Neural progenitor cell (in vitro differentiated cells): Measurements from ENCODE around the gene WDR35.

ENCODE experiments used
- EZH2 ChIP-seq: fragments of 200-600 bp; sonication (generic); IDR thresholded peaks from 2 replicates; pipeline ENCODE4 v1.6.1; 2017; ENCODE audit warnings: antibody characterized with exemption, mild to moderate bottlenecking, moderate library complexity
- EZH2phosphoT487 ChIP-seq: fragments of 200-600 bp; sonication (generic); IDR thresholded peaks from 2 replicates; pipeline ENCODE4 v1.6.1; 2017; ENCODE audit warnings: antibody characterized with exemption
- TF ChIP-seq, protein P1 (sequence below): fragments of 200-600 bp; sonication (generic); IDR thresholded peaks from 2 replicates; pipeline ENCODE4 v1.5.1; 2017; ENCODE audit warnings: antibody characterized with exemption, mild to moderate bottlenecking

DNA sequence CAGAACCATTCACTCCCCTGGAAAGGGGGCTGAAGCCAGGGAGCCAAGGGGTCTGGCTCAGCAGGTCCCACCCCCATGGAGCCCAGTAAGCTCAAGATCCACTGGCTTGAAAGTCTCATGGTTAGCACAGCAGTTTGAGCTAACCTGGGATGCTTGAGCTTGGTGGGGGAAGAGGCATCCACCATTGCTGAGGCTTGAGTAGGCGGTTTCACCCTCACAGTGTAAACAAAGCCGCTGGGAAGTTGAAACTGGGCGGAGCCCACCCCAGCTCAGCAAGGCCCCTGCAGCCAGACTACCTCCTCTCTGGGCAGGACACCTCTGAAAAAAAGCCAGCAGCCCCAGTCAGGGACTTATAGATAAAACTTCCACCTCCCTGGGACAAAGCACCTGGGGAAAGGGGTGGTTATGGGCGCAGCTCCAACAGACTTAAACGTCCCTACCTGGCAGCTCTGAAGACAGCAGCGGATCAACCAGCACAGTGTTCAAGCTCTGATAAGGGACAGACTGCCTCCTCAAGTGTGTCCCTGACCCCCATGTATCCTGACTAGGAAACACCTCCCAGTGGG, 73.4 kb downstream of the WDR35 start:
- TF ChIP-seq, protein P1, sequence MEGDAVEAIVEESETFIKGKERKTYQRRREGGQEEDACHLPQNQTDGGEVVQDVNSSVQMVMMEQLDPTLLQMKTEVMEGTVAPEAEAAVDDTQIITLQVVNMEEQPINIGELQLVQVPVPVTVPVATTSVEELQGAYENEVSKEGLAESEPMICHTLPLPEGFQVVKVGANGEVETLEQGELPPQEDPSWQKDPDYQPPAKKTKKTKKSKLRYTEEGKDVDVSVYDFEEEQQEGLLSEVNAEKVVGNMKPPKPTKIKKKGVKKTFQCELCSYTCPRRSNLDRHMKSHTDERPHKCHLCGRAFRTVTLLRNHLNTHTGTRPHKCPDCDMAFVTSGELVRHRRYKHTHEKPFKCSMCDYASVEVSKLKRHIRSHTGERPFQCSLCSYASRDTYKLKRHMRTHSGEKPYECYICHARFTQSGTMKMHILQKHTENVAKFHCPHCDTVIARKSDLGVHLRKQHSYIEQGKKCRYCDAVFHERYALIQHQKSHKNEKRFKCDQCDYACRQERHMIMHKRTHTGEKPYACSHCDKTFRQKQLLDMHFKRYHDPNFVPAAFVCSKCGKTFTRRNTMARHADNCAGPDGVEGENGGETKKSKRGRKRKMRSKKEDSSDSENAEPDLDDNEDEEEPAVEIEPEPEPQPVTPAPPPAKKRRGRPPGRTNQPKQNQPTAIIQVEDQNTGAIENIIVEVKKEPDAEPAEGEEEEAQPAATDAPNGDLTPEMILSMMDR = no peak
- TF ChIP-seq EZH2phosphoT487 (no peak), EZH2 (no peak)
